Endothelial cell of umbilical vein (primary cell): ENCODE results near the gene SPPL2B.

Experiments used
- EZH2 ChIP-seq: IDR thresholded peaks from 2 replicates; pipeline ENCODE4 v1.6.1; 2012; ENCODE audit warnings: borderline replicate concordance, low read depth, mild to moderate bottlenecking, moderate library complexity, low read length, inconsistent platforms; ENCODE audit not compliant: severe bottlenecking
- FOS ChIP-seq: IDR thresholded peaks from 2 replicates; pipeline ENCODE4 v1.6.1; 2011; ENCODE audit warnings: mild to moderate bottlenecking, low read length, moderate library complexity, borderline replicate concordance; ENCODE audit not compliant: insufficient read depth
- POLR2A ChIP-seq: IDR thresholded peaks from 2 replicates; pipeline ENCODE4 v1.6.1; 2012; ENCODE audit warnings: low read depth, mild to moderate bottlenecking, control low read depth, low read length
- POLR2AphosphoS5 ChIP-seq: IDR thresholded peaks from 2 replicates; pipeline ENCODE4 v1.6.1; 2012; ENCODE audit warnings: low read depth, mild to moderate bottlenecking, control low read depth, low read length, moderate library complexity; ENCODE audit not compliant: insufficient read depth
- TF ChIP-seq, protein P1 (sequence below), 2 donors: IDR thresholded peaks; 1 replicate in 1 of 2; 2 replicates in 1 of 2; pipeline ENCODE4 v1.5.1; 2011; ENCODE audit warnings: low read length in 2 of 2, mild to moderate bottlenecking in 2 of 2, moderate library complexity in 2 of 2, control low read depth in 1 of 2, inconsistent platforms in 1 of 2, low read depth in 1 of 2; ENCODE audit not compliant: insufficient read depth in 1 of 2; ENCODE audit errors: extremely low read depth in 1 of 2

- TF ChIP-seq FOS (no peak), EZH2 (no peak), POLR2A (no peak), POLR2AphosphoS5 (no peak)
- TF ChIP-seq, protein P1, sequence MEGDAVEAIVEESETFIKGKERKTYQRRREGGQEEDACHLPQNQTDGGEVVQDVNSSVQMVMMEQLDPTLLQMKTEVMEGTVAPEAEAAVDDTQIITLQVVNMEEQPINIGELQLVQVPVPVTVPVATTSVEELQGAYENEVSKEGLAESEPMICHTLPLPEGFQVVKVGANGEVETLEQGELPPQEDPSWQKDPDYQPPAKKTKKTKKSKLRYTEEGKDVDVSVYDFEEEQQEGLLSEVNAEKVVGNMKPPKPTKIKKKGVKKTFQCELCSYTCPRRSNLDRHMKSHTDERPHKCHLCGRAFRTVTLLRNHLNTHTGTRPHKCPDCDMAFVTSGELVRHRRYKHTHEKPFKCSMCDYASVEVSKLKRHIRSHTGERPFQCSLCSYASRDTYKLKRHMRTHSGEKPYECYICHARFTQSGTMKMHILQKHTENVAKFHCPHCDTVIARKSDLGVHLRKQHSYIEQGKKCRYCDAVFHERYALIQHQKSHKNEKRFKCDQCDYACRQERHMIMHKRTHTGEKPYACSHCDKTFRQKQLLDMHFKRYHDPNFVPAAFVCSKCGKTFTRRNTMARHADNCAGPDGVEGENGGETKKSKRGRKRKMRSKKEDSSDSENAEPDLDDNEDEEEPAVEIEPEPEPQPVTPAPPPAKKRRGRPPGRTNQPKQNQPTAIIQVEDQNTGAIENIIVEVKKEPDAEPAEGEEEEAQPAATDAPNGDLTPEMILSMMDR (IDR thresholded peaks at IDR 0.05; ENCODE audit: extremely low read depth in 1 of 2, insufficient read depth in 1 of 2, low read depth in 1 of 2, low read length in 2 of 2): no peak
Measured at GRCh38 chr19:2303211-2303798, 25.2 kb upstream of the SPPL2B start.
